ENCODE data around the gene GNG13.

The GNG13 gene

GRCh38 chr16:750485-750884 lies 50.0 kb downstream of the GNG13 start:
- H3K9me3 Mint-ChIP-seq, result no peaks in the 10 kb centered on the region

GRCh38 chr16:749010-749409 lies 51.5 kb downstream of the GNG13 start:
- ATAC-seq (replicated peaks; ENCODE audit: extremely low read depth, poor library complexity, severe bottlenecking) (no peak), DNase-seq (ENCODE audit: low spot score in 2 of 2) (no peak)
- no peaks in the 10 kb centered on the region for H3K27me3 Mint-ChIP-seq
- H3K9me3 Mint-ChIP-seq, result no peaks in the 10 kb centered on the region
- no peaks in the 10 kb centered on the region for H3K36me3 Mint-ChIP-seq (ENCODE audit: insufficient read depth)
- H3K27ac Mint-ChIP-seq (ENCODE audit: low read depth), result no peak overlapping the region
- H3K4me1 Mint-ChIP-seq, result no peaks in the 10 kb centered on the region
- no peak overlapping the region for H3K4me3 Mint-ChIP-seq

More at GRCh38 chr16:750485-750884, 50.0 kb downstream of the GNG13 start:
- no peaks in the 10 kb centered on the region for H3K4me1 Mint-ChIP-seq
- no peaks in the 10 kb centered on the region for H3K36me3 Mint-ChIP-seq (ENCODE audit: insufficient read depth)
- H3K4me3 Mint-ChIP-seq, result no peak overlapping the region
- H3K27ac Mint-ChIP-seq (ENCODE audit: low read depth), result no peak overlapping the region
- DNase-seq (ENCODE audit: low spot score in 2 of 2), result no peak
- no peaks in the 10 kb centered on the region for H3K27me3 Mint-ChIP-seq
- no peak for ATAC-seq (replicated peaks; ENCODE audit: extremely low read depth, poor library complexity, severe bottlenecking)
